Stimulated activated naive B cell treated with anti-CD40 and anti-IgM and Interleukin-4, amounts not matched to agents 10 μg/mL and 1 μg/mL and 100 μg/mL, for 72 hours (primary cell): ENCODE data around the gene BMP5.

Source experiments
- ATAC-seq, 2 donors: fragments of 150-1000 bp; cut with Tn5 transposase; replicated peaks; 2 replicates each; pipeline ENCODE4 v1.10.0; 2021; ENCODE audit warnings: moderate library complexity in 1 of 2
- DNase-seq: peaks from one replicate; pipeline ENCODE4 v3.0.0; 2021
- H3K27ac Mint-ChIP-seq: one replicate; pipeline ENCODE4 v1.8.0; 2022; ENCODE audit warnings: mild to moderate bottlenecking, mixed read lengths
- H3K27me3 Mint-ChIP-seq, 2 donors: one replicate each; pipeline ENCODE4 v1.8.0; 2022; ENCODE audit warnings: mixed read lengths in 2 of 2
- H3K36me3 Mint-ChIP-seq, 2 donors: one replicate each; pipeline ENCODE4 v1.8.0; 2022; ENCODE audit warnings: mixed read lengths in 2 of 2, mild to moderate bottlenecking in 1 of 2
- H3K4me1 Mint-ChIP-seq, 2 donors: one replicate each; pipeline ENCODE4 v1.8.0; 2022; ENCODE audit warnings: mixed read lengths in 2 of 2, mild to moderate bottlenecking in 1 of 2
- H3K4me3 Mint-ChIP-seq, 2 donors: one replicate each; pipeline ENCODE4 v1.8.0; 2022; ENCODE audit warnings: mild to moderate bottlenecking in 2 of 2, mixed read lengths in 2 of 2, moderate library complexity in 1 of 2
- H3K9me3 Mint-ChIP-seq, 2 donors: one replicate each; pipeline ENCODE4 v1.8.0; 2022; ENCODE audit warnings: mixed read lengths in 2 of 2, mild to moderate bottlenecking in 1 of 2

Gene BMP5

DNA sequence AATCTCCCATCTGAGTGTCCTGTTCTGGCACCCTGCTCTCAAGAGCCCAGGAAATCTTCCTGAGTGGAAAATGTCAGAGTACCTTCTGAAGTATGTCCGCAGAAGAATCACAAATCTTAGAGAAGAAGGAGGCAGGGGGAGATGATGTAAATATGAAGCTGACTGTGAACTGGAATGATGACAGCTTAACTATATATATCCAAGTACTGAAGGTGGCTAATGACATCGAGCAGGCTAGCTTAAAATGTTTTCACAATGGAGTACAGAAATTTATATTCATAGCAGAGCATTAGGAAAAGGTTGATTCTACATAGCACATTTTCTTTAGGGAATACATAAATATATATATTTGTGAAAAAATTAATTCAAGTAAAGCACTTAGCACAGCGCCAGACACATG, 64.3 kb downstream of the BMP5 start:
- no peak overlapping the region for H3K27ac Mint-ChIP-seq
- peaks cover 2 to 3% of the 10 kb centered on the region in 2 donors for H3K9me3 Mint-ChIP-seq
- no peaks in the 10 kb centered on the region for H3K4me1 Mint-ChIP-seq
- ATAC-seq = no peak
- no peaks in the 10 kb centered on the region for H3K27me3 Mint-ChIP-seq
- no peak for DNase-seq
- H3K36me3 Mint-ChIP-seq = no peaks in the 10 kb centered on the region
- H3K4me3 Mint-ChIP-seq = no peak overlapping the region

DNA sequence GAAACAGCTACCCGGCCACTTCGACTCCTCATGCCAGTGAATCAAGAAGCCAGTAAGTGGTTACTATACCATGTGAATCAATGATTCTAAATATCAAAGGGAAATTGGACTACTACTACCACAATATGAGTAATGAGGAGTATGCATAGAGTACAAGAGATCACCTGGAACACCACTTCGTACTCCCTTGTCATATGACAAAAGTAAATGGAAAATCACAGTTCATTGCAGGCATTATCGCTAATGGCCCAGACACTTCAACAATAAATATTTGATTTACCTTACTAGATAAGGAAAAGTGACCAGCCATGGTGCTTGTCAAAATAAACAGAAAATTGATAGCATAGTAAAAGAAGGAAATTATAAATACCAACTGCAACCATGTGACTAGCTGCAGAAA, 73.1 kb downstream of the BMP5 start:
- Mint-ChIP-seq H3K4me1 (no peaks in the 10 kb centered on the region), H3K9me3 (peaks cover 3 to 7% of the 10 kb centered on the region in 2 donors), H3K36me3 (no peaks in the 10 kb centered on the region), H3K27ac (no peak overlapping the region), H3K27me3 (no peaks in the 10 kb centered on the region), H3K4me3 (no peak overlapping the region)
- DNase-seq (no peak), ATAC-seq (no peak)

DNA sequence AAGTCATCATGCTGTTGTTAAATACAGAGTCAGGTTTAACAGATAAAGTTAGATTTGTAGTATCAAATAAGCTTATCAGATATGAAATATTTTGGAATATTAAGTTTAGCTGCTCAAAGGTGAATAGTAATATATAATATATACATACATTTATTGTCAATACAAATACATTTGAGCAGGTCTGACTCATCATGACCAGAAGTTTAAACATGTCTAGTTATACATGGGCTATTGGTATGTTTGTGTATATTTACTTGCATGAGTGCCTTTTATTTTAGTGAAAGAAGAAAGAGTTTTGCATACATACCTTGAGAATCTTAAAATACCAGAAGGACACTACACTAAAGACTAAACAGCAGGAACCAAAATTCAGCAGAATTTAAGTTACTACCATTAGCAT, 76.8 kb downstream of the BMP5 start:
- Mint-ChIP-seq H3K4me1 (no peaks in the 10 kb centered on the region), H3K9me3 (peaks cover 3 to 4% of the 10 kb centered on the region in 2 donors), H3K4me3 (no peak overlapping the region), H3K27ac (no peak overlapping the region), H3K27me3 (no peaks in the 10 kb centered on the region), H3K36me3 (no peaks in the 10 kb centered on the region)
- no peak for DNase-seq
- no peak for ATAC-seq

DNA sequence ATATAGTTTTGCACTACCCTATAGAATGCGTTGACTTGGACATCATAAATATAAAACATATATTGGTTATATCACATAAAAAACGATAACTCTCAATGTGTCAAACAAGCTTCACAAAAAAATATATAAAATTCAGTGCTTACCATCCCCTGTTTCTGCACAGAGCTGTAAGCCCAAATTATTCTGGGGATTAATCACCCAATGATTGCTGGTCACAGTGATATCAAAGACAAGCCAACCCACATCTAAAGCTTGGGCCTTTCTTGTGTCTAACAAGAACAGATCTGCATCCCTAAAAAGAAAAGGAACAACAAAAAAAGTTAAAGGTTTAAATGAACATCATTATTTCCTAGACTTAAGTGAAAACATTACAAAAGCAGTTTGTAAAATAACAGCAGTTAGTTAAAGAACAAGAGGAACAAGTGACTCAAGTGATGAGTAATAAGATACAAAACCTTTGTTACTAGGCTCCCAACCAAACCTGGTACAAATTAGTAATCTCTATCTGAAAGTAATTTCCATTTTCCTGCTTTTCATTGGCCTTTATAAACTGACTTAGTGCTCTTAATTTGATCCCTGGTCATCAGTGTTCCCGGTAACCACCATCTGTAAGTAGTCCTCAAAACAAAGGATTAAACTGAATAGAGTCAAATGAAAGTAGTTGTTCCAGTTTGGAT, 81.1 kb downstream of the BMP5 start:
- Mint-ChIP-seq H3K36me3 (no peaks in the 10 kb centered on the region), H3K4me1 (no peaks in the 10 kb centered on the region), H3K27me3 (no peaks in the 10 kb centered on the region), H3K27ac (no peak overlapping the region), H3K9me3 (peaks cover 0 to 2% of the 10 kb centered on the region in 2 donors), H3K4me3 (no peak overlapping the region)
- ATAC-seq (no peak), DNase-seq (no peak)

DNA sequence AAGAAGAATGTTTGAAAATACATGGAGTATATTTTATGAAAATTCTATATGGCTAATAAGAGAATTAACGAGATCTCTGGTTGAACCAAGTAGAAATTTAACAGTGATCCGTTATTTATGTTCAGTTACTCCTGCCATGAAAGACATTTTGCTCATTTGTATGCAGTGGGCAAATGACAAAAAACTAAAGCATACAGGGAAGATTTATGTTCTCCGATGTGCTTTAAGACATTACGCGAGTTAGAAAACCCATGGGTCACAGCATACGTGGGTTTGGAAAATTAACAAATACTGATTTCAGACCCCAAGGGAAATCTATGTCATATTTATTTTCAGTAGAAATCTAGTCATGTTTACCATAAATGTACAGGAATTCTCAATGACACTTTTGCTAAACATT, 90.1 kb downstream of the BMP5 start:
- H3K27me3 Mint-ChIP-seq = no peaks in the 10 kb centered on the region
- no peaks in the 10 kb centered on the region for H3K36me3 Mint-ChIP-seq
- no peaks in the 10 kb centered on the region for H3K9me3 Mint-ChIP-seq
- no peak overlapping the region for H3K4me3 Mint-ChIP-seq
- ATAC-seq (no peak), DNase-seq (no peak)
- H3K4me1 Mint-ChIP-seq = no peaks in the 10 kb centered on the region
- H3K27ac Mint-ChIP-seq = no peak overlapping the region

DNA sequence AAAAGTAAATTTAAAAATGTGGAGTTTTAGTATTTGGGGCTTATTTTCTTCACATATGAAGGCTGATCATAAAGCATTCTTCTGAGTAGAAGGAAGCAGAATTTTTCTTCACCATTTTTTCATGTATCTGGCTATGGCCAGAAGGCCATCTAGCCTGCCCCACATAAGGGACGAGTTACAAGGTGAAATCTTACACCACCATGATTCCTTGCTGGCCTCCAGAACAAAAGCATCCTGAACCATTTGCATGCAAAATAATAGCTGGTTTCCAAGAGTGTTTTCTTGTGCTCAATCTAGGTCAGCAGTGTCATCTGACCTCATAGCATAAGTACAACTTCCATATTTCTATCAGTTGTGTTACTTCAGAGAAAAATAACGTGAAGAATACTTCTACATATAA, 93.1 kb downstream of the BMP5 start:
- Mint-ChIP-seq H3K27me3 (no peaks in the 10 kb centered on the region), H3K27ac (no peak overlapping the region), H3K36me3 (no peaks in the 10 kb centered on the region), H3K4me3 (no peak overlapping the region), H3K9me3 (peaks cover 0 to 3% of the 10 kb centered on the region in 2 donors), H3K4me1 (no peaks in the 10 kb centered on the region)
- DNase-seq (no peak), ATAC-seq (no peak)

DNA sequence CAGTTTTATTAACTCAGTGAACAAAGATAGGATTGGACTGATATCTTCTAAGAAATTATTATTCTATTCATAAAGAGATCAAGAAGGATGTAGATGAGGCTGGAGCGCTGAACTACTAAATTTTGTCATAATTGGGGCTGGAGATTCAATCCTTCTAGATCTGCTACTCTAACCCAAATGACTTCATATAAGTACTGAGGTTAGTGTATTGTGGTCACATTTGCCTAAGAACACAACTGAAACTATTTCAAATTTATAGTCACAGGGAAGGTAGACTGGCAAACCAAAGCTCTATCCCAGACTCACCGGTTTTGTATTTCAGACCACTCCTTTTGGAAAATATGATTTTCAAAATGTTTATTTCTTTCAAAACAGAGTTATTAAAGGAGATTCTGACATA, 96.7 kb downstream of the BMP5 start:
- no peaks in the 10 kb centered on the region for H3K36me3 Mint-ChIP-seq
- no peak overlapping the region for H3K4me3 Mint-ChIP-seq
- no peaks in the 10 kb centered on the region for H3K4me1 Mint-ChIP-seq
- ATAC-seq (no peak), DNase-seq (no peak)
- H3K27ac Mint-ChIP-seq = no peak overlapping the region
- H3K27me3 Mint-ChIP-seq = no peaks in the 10 kb centered on the region
- H3K9me3 Mint-ChIP-seq = peaks cover 0 to 3% of the 10 kb centered on the region in 2 donors

DNA sequence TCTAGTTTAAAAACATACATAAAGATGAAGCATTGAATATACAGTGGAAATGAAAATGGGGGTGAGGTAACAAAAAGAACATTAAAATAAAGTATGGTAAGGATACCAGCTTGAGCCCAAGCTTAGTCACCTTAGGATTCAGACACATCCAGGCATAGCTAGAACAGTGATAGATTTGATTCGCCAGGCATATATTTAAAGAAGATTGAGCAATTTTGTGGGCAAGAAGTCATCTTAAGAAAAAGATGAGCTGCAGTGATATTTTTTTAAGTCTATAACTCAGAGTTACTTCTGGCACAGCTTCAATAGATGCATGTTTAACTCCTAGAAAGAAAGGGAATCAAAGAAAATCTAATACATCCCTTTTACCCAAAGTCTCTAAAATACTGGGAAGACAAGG, 97.9 kb downstream of the BMP5 start:
- no peaks in the 10 kb centered on the region for H3K36me3 Mint-ChIP-seq

DNA sequence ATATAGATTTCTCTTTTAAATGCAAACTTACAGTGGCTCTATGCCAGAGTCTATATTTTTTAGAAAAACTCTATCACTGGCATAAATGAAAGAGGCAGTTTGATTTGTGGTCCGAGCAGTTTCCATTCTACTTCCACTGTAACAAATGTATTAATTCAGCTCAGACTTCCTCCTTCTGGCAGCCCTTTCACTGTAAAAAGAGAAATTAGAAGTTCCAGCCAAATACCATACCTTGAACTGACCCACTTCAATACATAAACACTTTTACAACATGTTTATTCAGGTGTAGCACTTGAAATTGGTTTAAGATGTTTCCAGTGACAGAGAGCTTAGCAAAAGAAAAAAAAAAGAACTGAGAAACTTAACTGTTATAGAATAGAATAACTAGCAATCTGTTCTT, 99.3 kb downstream of the BMP5 start:
- Mint-ChIP-seq H3K4me1 (no peaks in the 10 kb centered on the region), H3K27ac (no peak overlapping the region), H3K27me3 (no peaks in the 10 kb centered on the region), H3K36me3 (no peaks in the 10 kb centered on the region), H3K9me3 (peaks cover 0 to 3% of the 10 kb centered on the region in 2 donors), H3K4me3 (no peak overlapping the region)
- ATAC-seq (no peak), DNase-seq (no peak)

More for the DNA sequence above, 97.9 kb downstream of the BMP5 start:
- ATAC-seq = no peak
- Mint-ChIP-seq H3K4me1 (no peaks in the 10 kb centered on the region), H3K4me3 (no peak overlapping the region), H3K27me3 (no peaks in the 10 kb centered on the region), H3K9me3 (peaks cover 0 to 3% of the 10 kb centered on the region in 2 donors), H3K27ac (no peak overlapping the region)
- DNase-seq = no peak

DNA sequence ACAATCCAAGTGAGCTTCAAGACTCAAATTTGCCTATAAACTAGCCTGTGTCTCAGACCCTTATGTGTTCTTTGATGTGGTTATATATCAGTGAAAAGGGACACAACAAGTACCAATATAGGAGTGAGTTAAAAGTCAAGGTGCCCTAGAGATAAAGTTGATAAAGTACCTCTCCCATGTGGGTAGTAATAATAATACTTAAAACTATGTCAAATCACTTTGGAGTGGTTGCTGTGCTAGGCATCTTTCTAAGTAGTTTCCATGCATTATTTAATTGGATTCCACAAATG, 100.4 kb downstream of the BMP5 start:
- Mint-ChIP-seq H3K27ac (no peak overlapping the region), H3K27me3 (no peaks in the 10 kb centered on the region)

DNA sequence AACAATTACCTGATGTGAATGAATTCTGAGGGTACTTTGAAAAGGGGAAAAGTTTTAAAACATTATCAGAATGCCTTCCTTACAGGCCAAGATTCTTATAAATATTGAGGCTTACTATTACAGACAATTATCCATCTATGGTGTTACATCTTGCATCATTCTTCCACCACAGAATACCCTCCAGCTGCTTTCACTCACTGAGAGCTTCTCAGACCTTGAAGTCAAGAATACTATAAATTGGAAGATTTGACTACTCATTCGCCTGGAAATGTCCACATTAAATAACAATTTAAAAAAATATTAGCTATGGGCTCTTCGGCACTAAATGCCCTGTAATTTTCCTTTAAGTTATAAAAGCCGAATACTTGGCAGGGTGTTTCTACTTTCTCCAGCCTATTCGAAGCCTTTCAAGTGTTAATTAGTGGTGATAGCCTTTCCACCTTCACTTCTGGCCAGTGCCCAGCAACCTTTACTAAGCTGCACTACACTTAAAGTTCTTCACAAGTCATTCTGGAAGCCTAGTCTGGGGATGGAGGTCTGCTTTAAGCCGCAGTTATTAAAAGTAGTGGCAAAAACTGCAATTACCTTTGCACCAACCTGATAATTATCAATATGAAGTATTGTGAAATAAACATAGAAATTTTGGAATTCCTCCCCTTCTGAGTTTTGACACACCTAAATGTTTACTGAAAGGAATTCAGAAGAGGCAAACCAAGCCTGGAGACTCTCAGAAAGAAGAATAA, 100.9 kb downstream of the BMP5 start:
- Mint-ChIP-seq H3K9me3 (peaks cover 0 to 3% of the 10 kb centered on the region in 2 donors), H3K36me3 (no peaks in the 10 kb centered on the region), H3K4me1 (no peaks in the 10 kb centered on the region), H3K4me3 (no peak overlapping the region), H3K27ac (no peak overlapping the region), H3K27me3 (no peaks in the 10 kb centered on the region)
- ATAC-seq = no peak
- DNase-seq = no peak

More for the DNA sequence above, 100.4 kb downstream of the BMP5 start:
- peaks cover 0 to 3% of the 10 kb centered on the region in 2 donors for H3K9me3 Mint-ChIP-seq
- H3K4me3 Mint-ChIP-seq = no peak overlapping the region
- no peaks in the 10 kb centered on the region for H3K4me1 Mint-ChIP-seq
- DNase-seq (no peak), ATAC-seq (no peak)
- H3K36me3 Mint-ChIP-seq = no peaks in the 10 kb centered on the region

DNA sequence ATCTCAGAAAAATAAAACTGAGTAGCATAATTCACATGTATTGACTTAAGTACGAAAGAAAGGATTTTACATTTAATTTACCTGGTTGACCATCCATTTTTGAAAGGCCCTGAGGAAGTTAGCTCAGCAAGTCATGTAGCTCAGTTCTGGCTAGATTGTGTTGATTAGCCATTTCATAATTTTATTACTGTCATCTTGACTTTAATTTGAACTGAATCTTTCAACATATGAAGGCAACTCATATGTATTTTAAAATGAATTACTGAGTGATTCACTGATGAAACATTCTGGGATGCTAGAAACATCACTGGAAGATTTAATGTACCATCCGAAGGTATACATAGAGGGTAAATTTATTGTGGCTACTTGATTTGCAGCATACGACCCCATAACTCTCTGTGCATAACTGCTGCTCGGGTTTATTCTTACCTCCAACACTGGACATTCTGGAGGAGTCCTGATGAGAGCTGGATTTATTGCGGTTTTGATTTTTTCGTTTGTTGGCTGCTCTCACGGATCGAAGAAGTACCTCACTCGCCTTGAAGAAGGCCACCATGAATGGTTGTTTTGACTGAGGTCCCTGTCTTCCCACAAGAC, 101.7 kb downstream of the BMP5 start:
- Mint-ChIP-seq H3K27ac (no peak overlapping the region), H3K4me3 (no peak overlapping the region), H3K9me3 (peaks cover 0 to 3% of the 10 kb centered on the region in 2 donors), H3K27me3 (no peaks in the 10 kb centered on the region), H3K4me1 (no peaks in the 10 kb centered on the region), H3K36me3 (no peaks in the 10 kb centered on the region)
- no peak for DNase-seq
- no peak for ATAC-seq

DNA sequence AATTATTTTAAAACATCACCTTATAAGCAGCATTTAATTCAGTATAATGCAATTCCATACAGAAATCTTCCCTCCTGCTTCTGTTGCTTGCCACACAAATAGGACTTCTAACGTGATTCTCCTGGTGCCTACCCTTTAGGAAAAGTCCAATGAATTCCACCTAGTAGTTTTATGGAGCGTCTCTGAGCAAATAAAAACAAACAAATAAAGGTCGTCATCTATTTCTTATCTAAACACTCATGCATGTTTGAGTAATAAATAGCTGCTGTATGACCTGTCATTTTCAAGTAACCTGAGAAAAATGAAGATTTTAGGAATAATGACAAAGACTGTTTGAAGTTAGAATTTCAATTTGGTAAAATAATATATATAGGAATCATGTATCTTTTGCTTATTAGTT, 102.7 kb downstream of the BMP5 start:
- Mint-ChIP-seq H3K4me3 (no peak overlapping the region), H3K9me3 (no peaks in the 10 kb centered on the region), H3K36me3 (no peaks in the 10 kb centered on the region), H3K4me1 (no peaks in the 10 kb centered on the region), H3K27me3 (no peaks in the 10 kb centered on the region), H3K27ac (no peak overlapping the region)
- DNase-seq (no peak), ATAC-seq (no peak)

DNA sequence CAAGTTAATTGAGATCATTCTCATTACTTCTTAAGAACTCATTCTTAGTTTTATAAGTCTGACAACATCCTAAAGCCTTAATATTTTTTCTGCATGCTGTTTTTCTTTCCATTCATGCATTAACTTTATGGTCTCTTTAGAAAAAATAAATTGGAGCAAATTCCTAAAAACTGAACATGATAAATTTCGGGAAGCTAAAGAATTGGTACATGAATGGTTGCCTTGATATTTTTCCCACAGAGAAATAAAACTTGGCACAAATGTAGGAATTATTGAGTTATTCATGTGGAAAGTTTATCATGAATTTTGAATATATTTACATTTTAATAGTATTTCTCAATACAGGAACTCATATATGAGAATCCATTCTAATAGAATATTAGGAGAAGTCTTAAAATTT, 115.9 kb downstream of the BMP5 start:
- ATAC-seq = no peak
- H3K27ac Mint-ChIP-seq = no peak overlapping the region
- DNase-seq = no peak
- H3K27me3 Mint-ChIP-seq = no peaks in the 10 kb centered on the region
- no peak overlapping the region for H3K4me3 Mint-ChIP-seq
- H3K9me3 Mint-ChIP-seq = peaks cover 0 to 2% of the 10 kb centered on the region in 2 donors
- H3K4me1 Mint-ChIP-seq = no peaks in the 10 kb centered on the region
- H3K36me3 Mint-ChIP-seq = no peaks in the 10 kb centered on the region
